KMS-11 (cell line): ENCODE data around the gene AOPEP.

Experiments
- H2AFZ ChIP-seq: fragments of 200-600 bp; sonication (generic); 2 replicates; pipeline ENCODE4 v1.6.1; 2016; ENCODE audit warnings: antibody characterized with exemption, mixed run types, low read depth
- H3K27ac ChIP-seq: fragments of 200-600 bp; sonication (generic); 2 replicates; pipeline ENCODE4 v1.6.1; 2016; ENCODE audit warnings: mild to moderate bottlenecking, mixed run types
- H3K27me3 ChIP-seq: fragments of 200-600 bp; sonication (generic); 2 replicates; pipeline ENCODE4 v1.6.1; 2017; ENCODE audit warnings: mild to moderate bottlenecking, low read depth, mixed run types, moderate library complexity; ENCODE audit not compliant: insufficient read depth
- H3K36me3 ChIP-seq: fragments of 200-600 bp; sonication (generic); 2 replicates; pipeline ENCODE4 v1.6.1; 2017; ENCODE audit warnings: mild to moderate bottlenecking, mixed run types; ENCODE audit not compliant: insufficient read depth
- H3K4me1 ChIP-seq: fragments of 200-600 bp; sonication (generic); 2 replicates; pipeline ENCODE4 v1.6.1; 2016; ENCODE audit warnings: mild to moderate bottlenecking, low read depth, mixed run types; ENCODE audit not compliant: poor library complexity, severe bottlenecking
- H3K4me2 ChIP-seq: fragments of 200-600 bp; sonication (generic); 2 replicates; pipeline ENCODE4 v1.7.0; 2016; ENCODE audit warnings: mild to moderate bottlenecking, mixed run types
- H3K4me3 ChIP-seq: fragments of 200-600 bp; sonication (generic); IDR thresholded peaks from 2 replicates; pipeline ENCODE4 v1.6.1; 2017; ENCODE audit warnings: low read depth, low read length, mixed read lengths; ENCODE audit not compliant: insufficient read depth
- H3K79me2 ChIP-seq: fragments of 200-600 bp; sonication (generic); 2 replicates; pipeline ENCODE4 v1.6.1; 2016; ENCODE audit warnings: low read depth, mixed run types; ENCODE audit not compliant: insufficient read depth
- H3K9ac ChIP-seq: fragments of 200-600 bp; sonication (generic); 2 replicates; pipeline ENCODE4 v1.6.1; 2016; ENCODE audit warnings: mild to moderate bottlenecking, mixed run types
- H4K20me1 ChIP-seq: fragments of 200-600 bp; sonication (generic); 2 replicates; pipeline ENCODE4 v1.6.1; 2016; ENCODE audit warnings: mild to moderate bottlenecking, mixed run types; ENCODE audit not compliant: insufficient read depth
- TF ChIP-seq, protein P1 (sequence below): fragments of 200-600 bp; sonication (generic); conservative IDR thresholded peaks from 2 replicates; pipeline ENCODE4 v1.6.1; 2017; ENCODE audit warnings: low read depth, mild to moderate bottlenecking, antibody characterized with exemption, low read length, moderate library complexity, mixed read lengths

Gene AOPEP

DNA sequence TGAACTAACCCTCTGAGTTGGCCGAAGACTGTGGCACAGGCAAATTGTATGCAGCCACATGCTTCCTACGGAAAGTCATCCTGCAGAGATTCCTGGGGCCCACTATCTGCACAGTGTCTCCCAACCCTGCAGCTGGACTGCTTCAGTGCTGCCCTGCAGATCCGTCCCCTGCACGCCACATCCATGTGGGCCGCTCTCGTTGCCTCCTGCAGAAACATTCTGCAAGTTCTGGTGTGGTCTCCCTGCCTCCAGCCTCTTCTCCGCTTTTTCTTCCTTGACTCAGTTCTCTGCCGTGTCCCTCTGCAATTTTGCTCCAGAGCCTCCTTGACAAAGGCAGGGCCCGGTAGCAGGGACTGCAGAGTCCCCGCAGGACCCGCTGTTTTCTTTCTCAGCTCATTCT is 249.0 kb downstream of the AOPEP start:
- no peaks in the 10 kb centered on the region for H3K36me3 ChIP-seq
- no peak overlapping the region for H3K4me3 ChIP-seq
- no peak overlapping the region for H3K27ac ChIP-seq
- no peak overlapping the region for H2AFZ ChIP-seq
- no peaks in the 10 kb centered on the region for H4K20me1 ChIP-seq
- TF ChIP-seq, protein P1, sequence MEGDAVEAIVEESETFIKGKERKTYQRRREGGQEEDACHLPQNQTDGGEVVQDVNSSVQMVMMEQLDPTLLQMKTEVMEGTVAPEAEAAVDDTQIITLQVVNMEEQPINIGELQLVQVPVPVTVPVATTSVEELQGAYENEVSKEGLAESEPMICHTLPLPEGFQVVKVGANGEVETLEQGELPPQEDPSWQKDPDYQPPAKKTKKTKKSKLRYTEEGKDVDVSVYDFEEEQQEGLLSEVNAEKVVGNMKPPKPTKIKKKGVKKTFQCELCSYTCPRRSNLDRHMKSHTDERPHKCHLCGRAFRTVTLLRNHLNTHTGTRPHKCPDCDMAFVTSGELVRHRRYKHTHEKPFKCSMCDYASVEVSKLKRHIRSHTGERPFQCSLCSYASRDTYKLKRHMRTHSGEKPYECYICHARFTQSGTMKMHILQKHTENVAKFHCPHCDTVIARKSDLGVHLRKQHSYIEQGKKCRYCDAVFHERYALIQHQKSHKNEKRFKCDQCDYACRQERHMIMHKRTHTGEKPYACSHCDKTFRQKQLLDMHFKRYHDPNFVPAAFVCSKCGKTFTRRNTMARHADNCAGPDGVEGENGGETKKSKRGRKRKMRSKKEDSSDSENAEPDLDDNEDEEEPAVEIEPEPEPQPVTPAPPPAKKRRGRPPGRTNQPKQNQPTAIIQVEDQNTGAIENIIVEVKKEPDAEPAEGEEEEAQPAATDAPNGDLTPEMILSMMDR = no peak
- H3K9ac ChIP-seq = no peak overlapping the region
- H3K79me2 ChIP-seq = no peaks in the 10 kb centered on the region
- H3K27me3 ChIP-seq = no peaks in the 10 kb centered on the region
- H3K4me2 ChIP-seq = no peak overlapping the region
- H3K4me1 ChIP-seq = no peaks in the 10 kb centered on the region

DNA sequence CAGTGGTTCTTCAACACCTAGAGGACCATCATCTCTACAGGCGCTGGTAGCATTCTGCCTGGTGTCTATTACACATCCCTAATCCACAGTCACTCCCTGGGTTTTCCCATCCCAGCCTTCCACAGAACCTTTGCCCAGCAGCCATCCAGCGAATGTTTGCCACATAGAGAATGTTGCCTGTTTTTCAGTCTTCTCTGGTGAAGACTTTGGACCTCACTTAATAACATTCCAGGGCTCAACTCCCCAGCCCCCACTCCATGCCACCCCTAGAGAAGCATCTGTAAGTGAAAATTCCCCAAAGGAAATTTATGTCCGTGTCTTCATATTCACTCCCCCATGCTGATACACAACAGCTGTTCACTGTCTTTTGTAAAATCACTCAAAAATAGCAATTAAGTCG is 249.6 kb downstream of the AOPEP start:
- Histone ChIP-seq H3K4me1 (no peaks in the 10 kb centered on the region), H4K20me1 (no peaks in the 10 kb centered on the region), H3K4me3 (no peak overlapping the region), H3K79me2 (no peaks in the 10 kb centered on the region), H3K9ac (no peak overlapping the region), H3K4me2 (no peak overlapping the region), H3K36me3 (no peaks in the 10 kb centered on the region), H3K27me3 (no peaks in the 10 kb centered on the region), H2AFZ (no peak overlapping the region), H3K27ac (no peak overlapping the region)
- TF ChIP-seq, protein P1 = no peak

DNA sequence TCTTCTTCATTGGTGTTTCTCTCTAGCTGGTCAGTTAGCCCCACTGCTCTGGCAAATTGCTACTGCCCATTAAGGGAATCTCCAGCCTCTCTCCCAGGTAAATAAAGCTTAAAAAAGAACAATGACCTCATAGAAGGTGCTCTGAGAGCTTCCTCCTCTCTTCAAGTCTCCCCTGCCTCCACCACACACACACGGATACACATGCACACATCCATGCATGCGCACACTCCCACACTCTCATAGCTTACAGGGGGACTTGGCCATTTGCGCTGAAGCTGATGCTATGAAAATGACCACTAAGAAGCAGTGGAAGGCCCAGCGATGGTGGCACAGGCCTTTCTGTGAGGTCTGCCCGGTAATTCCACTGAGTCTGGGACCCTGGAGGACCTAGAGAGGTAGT is 250.9 kb downstream of the AOPEP start:
- Histone ChIP-seq H3K79me2 (no peaks in the 10 kb centered on the region), H3K27me3 (no peaks in the 10 kb centered on the region), H3K36me3 (no peaks in the 10 kb centered on the region), H3K4me1 (no peaks in the 10 kb centered on the region), H4K20me1 (no peaks in the 10 kb centered on the region), H3K4me3 (no peak overlapping the region), H3K4me2 (no peak overlapping the region), H3K27ac (no peak overlapping the region), H3K9ac (no peak overlapping the region), H2AFZ (no peak overlapping the region)
- TF ChIP-seq, protein P1 = no peak

DNA sequence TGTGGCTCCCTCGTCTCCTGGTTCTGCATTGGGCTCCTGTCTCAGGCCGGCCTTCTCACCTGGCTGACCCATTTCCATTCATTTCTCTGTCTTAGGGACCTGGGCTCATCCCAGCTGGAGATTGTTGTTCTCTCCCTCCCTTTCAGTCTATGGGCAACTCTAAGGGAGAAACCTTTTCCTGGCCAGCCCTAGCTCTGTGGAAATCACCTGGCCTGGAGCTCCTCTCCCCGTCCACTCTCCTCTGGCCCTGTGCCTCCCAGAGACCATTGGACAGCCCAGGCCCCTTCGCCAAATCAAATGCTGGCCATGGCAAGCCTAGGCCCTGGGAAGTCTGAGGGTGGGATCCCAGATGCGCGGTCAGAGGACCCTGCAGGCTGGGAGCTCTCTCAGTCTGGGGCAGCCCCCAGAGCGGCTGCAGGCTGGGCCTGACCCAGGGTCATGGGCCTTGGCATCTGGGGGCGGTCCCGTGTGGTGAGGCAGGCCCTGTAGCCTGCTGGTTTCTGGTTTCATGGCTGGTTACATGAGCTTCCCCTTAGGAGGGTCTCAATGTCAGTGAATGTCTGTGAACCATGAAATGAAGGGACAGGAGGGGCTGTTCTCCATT is 253.5 kb downstream of the AOPEP start:
- TF ChIP-seq, protein P1 = no peak
- H3K36me3 ChIP-seq = no peaks in the 10 kb centered on the region

More for the DNA sequence above, 253.5 kb downstream of the AOPEP start:
- no peak overlapping the region for H3K9ac ChIP-seq
- no peak overlapping the region for H3K4me3 ChIP-seq
- H3K79me2 ChIP-seq = no peaks in the 10 kb centered on the region
- H3K4me1 ChIP-seq = no peaks in the 10 kb centered on the region
- H2AFZ ChIP-seq = no peak overlapping the region
- no peak overlapping the region for H3K4me2 ChIP-seq
- H3K27ac ChIP-seq = no peak overlapping the region
- no peaks in the 10 kb centered on the region for H4K20me1 ChIP-seq
- H3K27me3 ChIP-seq = no peaks in the 10 kb centered on the region
